HG02970 (cell line): ENCODE data around the gene SDF4.

Source experiments
- ATAC-seq: cut with Tn5 transposase; IDR thresholded peaks from one replicate; pipeline ENCODE4 v1.9.1; 2021; ENCODE audit warnings: mild to moderate bottlenecking, moderate library complexity, moderate number of reproducible peaks; ENCODE audit not compliant: unreplicated experiment, low FRiP score

SDF4 gene

DNA sequence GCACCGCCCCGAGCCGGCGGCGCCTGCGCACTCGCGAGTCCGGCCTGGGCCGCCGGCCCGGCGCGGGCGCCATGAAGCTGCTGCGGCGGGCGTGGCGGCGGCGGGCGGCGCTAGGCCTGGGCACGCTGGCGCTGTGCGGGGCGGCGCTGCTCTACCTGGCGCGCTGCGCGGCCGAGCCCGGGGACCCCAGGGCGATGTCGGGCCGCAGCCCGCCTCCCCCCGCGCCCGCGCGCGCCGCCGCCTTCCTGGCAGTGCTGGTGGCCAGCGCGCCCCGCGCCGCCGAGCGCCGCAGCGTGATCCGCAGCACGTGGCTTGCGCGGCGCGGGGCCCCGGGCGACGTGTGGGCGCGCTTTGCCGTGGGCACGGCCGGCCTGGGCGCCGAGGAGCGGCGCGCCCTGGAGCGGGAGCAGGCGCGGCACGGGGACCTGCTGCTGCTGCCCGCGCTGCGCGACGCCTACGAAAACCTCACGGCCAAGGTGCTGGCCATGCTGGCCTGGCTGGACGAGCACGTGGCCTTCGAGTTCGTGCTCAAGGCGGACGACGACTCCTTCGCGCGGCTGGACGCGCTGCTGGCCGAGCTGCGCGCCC is 501 bp upstream of the SDF4 start, which contains the start of gene B3GALT6:
Gene B3GALT6 (plus strand): TSS at position 30 of the 588 bp plus-strand sequence. CDS start 42 bp downstream, at position 72.
- ATAC-seq, result no peak

DNA sequence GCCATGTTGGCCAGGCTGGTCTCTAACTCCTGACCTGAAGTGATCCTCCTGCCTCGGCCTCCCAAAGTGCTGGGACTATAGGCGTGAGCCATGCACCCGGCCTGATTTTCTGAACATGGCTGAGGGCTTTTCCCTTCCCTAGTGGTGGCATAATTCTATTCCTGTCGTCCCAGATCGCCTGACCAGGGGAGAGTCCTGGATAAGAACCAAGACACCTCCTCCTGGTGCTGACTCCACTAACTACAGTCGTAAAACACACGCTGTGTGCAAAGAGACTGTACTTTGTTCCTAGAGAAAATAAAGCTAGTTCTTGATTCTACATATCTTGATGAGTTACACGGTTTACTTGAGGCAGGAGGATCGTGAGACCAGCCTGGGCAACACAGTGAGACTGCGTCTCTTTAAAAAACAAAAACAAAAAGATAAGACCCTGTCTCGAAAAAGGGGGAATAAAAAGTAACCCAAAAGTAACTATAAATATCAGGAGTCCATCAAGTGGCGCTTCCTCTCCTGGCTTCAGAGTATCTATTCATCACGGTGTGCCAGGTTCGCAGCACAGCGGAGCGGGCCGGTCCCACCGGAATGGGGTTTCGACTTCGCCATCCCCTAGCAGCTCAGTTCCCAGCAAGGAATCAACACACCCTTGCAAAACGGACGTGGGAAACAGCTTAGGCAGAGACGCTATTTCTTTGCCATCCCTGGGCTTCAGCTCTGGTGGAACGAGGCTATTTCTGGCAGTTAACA is 973 bp downstream of the SDF4 start:
- no peak for ATAC-seq

GRCh38 chr1:1229770-1230169 is 2.0 kb downstream of the SDF4 start:
- ATAC-seq, result no peak

DNA sequence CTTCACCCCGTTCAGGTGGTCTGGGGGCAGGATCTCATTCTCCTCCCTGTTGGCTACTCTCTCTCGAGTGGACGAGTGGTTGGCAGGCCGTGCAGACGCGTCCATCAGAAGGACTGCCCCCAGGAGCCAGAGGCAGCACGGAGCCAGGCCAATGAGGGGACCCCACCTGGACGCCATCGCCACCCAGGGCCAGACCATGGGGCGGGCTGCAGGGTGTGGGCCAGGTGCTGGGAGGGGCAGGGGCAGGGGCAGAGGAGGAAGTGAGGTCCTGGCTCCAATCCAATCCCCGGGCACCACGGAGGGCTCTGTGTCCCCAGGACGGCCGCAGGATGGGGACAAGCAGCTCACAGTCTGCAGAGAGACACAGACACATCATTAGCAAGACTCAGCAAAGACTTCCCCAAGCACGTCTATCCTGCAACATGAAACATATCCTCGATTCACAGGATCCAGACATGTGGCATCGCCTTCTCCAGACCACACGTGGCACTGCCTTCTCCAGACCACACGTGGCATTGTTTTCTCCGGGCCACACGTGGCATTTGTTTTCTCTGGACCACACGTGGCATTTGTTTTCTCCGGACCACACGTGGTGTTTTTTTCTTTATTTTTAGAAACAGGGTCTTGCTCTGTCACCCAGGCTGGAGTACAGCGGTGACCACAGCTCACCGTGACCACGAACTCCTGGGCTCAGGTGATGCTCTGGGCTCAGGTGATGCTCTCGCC is 3.0 kb downstream of the SDF4 start:
- no peak for ATAC-seq

DNA sequence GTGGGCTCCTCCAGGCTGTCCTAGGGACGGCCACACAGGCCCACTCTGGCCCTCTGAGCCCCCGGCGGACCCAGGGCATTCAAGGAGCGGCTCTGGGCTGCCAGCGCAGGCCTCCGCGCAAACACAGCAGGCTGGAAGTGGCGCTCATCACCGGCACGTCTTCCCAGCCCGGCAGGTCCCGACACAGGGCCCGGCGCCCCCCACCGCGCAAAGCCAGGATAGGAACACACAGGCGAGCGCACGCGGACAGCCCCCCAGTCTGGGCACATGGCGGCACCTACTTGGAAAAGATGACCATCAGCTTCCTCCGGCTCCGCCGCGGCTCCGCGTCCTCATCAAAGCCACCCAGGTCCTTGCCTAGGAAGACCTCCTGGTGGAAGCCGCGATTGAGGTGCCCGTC is 3.6 kb downstream of the SDF4 start:
- no peak for ATAC-seq

- no peak for ATAC-seq
These were observed 4.4 kb downstream of the SDF4 start for GRCh38 chr1:1227386-1227785.

DNA sequence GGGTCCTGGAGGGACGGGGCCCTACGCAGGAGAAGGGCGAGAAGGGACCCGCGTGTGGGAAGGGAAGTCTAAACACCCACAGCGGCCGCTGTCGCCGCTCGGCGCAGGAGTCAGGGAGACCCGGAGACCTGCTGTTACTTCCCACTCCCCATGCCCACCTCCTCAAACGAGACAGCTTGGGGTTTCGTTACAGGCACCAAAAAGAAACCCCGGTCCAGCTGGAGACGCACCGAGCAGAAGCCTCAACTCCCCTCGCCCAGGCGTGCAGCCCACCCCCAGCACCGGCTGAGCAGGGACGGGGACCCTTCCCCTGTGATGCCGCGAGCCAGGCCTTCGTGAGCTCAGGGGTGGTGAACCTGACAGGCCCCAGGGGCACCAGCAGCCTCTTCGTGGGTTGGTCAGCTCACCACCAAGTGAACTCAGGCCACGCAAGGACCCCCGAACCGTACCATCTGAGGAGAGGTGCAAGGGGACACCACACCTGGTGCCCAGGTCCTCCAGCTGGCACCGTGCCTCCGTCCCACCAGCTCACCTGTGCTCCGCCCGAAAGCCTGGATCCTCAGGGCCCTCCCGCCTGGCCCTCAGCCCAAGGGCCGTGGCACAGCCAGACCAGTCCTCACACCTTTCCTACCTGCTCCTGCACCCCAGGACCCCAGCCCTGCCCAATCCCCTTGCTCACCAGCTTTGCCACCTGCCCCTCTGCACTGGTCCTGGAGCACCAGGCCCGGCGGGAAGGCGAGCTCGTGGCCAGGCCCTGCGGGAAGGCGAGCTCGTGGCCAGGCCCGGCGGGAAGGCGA is 5.0 kb downstream of the SDF4 start:
- no peak for ATAC-seq

DNA sequence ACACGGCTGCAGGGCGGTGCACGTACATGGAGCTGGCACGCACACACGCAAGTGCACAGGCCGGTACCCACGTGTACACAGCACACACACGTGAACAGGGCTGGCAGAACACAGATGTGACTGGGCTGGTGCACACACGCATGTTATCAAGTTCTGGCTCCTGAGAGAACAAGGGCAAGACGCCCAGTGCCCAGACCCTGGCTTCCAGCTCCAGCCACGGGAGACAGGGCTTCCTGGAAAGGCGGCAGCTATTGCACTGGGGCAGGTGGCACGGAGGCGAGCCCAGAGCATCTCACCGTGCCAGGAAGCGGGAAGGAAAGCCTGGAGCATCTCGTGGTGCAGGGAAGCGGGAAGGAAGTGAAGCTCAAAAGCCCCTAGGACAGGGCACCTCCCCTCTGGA is 5.9 kb downstream of the SDF4 start:
- ATAC-seq, result no peak

GRCh38 chr1:1225238-1225845 is 6.5 kb downstream of the SDF4 start:
- no peak for ATAC-seq

DNA sequence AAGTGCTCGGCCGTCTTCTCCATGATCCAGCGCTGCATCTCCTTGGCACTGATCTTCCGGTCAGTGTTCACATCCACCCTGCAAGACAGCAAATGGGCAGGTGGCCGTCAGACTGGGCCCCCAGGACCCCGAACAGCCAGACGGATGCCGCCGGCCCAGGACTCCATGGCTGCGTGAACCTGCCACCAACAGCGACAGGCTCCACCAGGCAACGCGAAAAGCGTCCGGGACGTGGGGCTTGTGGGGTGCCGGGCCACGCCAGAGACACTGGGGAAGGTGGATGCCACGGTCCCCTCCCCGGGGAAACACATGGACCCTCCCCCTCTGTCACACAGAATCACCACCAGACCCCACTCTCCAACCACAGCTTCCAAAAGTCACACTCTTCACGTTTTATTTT is 7.9 kb downstream of the SDF4 start:
- no peak for ATAC-seq

- no peak for ATAC-seq
These were observed 8.5 kb downstream of the SDF4 start for GRCh38 chr1:1223321-1223720.

GRCh38 chr1:1222575-1223225 is 9.1 kb downstream of the SDF4 start:
- ATAC-seq, result no peak

DNA sequence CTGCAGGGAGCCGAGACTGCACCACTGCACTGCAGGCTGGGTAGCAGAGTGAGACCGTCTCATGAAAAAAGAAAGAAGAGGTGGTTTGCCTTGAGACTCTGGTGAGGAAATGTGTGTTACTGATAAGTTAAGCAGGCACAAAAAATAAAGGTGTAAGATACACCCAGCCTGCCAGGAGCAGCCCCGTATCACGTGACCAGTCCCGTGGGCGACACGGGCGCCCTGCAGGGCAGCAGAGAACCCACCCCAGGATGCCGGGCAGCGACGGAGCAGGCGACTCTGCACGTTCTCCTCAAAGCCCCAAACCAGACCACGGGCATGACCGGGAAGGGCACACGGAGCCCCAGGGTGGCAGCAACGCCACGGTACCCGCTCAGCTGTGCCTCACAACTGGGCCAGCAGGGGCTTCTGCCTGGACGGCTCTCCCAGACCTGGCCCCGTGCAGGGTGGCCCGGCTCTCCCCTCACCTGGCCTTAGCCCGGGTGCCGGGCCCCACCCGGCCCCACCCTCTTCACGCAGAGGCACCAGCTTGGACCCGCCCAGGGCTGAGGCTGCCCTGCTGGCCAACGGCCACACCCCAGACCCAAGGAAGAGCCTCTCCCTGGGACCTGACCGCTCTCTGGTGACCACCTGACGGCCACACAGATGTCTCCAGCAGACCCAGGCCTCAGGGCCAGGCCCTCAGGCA is 9.8 kb downstream of the SDF4 start:
- no peak for ATAC-seq

- no peak for ATAC-seq
These were observed 11.6 kb downstream of the SDF4 start for GRCh38 chr1:1220197-1220596.

- ATAC-seq, result no peak
These were observed 12.5 kb downstream of the SDF4 start for GRCh38 chr1:1219341-1219740.

DNA sequence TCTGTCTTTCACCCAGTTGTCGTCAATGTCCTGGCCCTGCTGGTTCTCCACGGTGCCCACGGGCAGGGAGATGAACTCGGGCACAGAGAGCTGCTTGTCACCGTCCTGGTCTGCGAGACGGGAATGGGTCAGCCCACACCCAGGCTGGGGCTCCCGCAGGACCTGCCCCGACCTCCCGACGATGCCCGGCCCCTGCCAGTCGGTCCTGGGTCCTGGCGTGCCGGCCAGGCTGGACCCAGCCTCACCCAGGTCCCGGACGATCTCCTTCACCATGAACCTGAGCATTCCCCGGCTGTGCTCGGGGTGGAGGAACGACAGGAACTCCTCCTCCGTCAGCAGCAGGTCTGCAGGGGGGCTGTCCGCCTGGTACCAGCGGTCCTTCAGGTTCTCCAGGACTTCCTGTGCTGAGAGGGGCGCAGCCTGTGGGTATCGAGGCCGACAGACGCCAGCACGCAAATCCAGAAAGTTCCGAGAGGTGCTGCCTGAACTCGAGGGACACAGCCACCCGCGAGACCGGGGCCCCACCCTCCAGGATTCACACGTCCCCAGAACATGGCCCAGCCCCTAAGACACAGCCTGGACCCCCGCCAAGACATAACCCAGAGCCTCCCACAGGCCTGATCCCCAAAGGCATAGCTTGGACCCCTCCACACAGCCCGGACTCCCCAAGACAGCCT is 13.1 kb downstream of the SDF4 start:
- ATAC-seq, result no peak

DNA sequence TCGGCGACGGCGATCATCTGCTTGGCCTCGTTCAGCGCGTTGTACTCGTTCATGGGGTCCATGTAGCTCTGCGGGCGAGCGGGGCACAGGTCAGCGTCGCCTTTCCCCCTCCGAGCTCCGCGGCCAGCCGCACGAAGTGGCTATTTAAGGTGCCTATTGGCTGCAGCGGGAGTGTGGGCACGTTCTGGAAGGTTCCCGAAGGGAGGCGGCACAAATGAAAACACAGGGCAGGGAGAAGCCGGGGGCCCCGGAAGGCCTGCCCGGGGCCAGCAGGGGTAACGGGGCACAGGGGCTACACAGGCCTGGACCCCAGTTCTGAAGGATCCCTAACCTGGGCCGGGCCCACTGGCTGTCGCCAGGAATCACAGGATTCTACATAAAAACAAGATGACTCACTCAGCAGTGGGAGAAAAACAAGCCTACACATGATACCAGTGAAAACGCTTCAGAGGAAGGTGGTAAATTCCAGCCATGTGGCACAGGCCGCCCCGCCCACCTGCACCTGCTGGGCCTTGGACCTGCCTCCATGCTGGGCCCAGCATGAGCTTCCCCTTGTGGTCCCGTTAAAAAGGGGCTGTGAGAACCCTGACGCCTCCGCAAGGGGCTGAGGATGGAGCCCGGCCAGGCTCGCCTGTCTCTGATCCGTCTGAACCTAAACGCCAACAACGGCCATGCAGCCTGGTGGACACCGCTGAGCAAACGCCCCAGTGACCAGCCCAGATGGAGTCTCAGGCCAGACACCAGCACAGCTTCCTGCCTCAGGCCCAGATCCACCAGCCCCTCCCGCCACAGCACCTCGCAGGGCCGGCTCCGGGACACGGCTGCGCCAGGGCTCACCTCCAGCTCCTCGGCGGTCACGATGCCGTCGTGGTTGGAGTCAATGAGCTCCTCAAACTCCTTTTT is 13.9 kb downstream of the SDF4 start:
- ATAC-seq, result no peak
